Measurements from ENCODE around the gene NDUFS3. TPM values are rescaled to one million over a fixed set of nuclear protein-coding genes. Genes with fewer than 3 reads are reported as not detected.

Gene NDUFS3
- total RNA-seq, 3 donors from 2014 or later (not counting 1 experiment from before 2014, with no cell fraction given) = 114 to 138 (median 115) TPM

GRCh38 chr11:47599902-47600301 lies 21.0 kb downstream of the NDUFS3 start:
- no peak for DNase-seq
- H3K27ac ChIP-seq (ENCODE audit: low read length) = no peak overlapping the region
- Mint-ChIP-seq H3K4me1 (no peaks in the 10 kb centered on the region), H3K9me3 (no peaks in the 10 kb centered on the region), H3K27ac (no peak overlapping the region), H3K4me3 (no peak overlapping the region), H3K27me3 (ENCODE audit: low read depth in 2 of 2) (peaks cover 8 to 11% of the 10 kb centered on the region in 2 donors), H3K36me3 (no peaks in the 10 kb centered on the region)
- no peak for TF ChIP-seq CTCF (IDR thresholded peaks at IDR 0.05)
- no peaks in the 10 kb centered on the region for H3K9me3 ChIP-seq (ENCODE audit: control insufficient read depth, insufficient read depth, low read length)
- WGBS (ENCODE audit: insufficient coverage) = 89% methylated on average over 4 of the region's 4 CpGs
- no peaks in the 10 kb centered on the region for H3K4me1 ChIP-seq (ENCODE audit: control insufficient read depth, insufficient read depth, low read length)
- ATAC-seq = no peak
- no peaks in the 10 kb centered on the region for H3K27me3 ChIP-seq (ENCODE audit: control insufficient read depth, insufficient read depth, low read length)
- intact Hi-C loops (cut with micrococcal nuclease) = no loop called here
- H3K36me3 ChIP-seq (ENCODE audit: control insufficient read depth, insufficient read depth, low read length) = no peaks in the 10 kb centered on the region
- no peak overlapping the region for H3K4me3 ChIP-seq (ENCODE audit: low read length)

GRCh38 chr11:47603295-47603694 lies 24.4 kb downstream of the NDUFS3 start:
- Histone ChIP-seq H3K4me1 (ENCODE audit: control insufficient read depth, insufficient read depth, low read length) (no peaks in the 10 kb centered on the region), H3K4me3 (ENCODE audit: low read length) (no peak overlapping the region), H3K9me3 (ENCODE audit: control insufficient read depth, insufficient read depth, low read length) (no peaks in the 10 kb centered on the region), H3K27me3 (ENCODE audit: control insufficient read depth, insufficient read depth, low read length) (no peaks in the 10 kb centered on the region), H3K27ac (ENCODE audit: low read length) (no peak overlapping the region), H3K36me3 (ENCODE audit: control insufficient read depth, insufficient read depth, low read length) (no peaks in the 10 kb centered on the region)
- Mint-ChIP-seq H3K36me3 (peaks cover 5% of the 10 kb centered on the region), H3K4me3 (no peak overlapping the region), H3K27me3 (ENCODE audit: low read depth in 2 of 2) (peaks cover 0 to 14% of the 10 kb centered on the region in 2 donors), H3K27ac (no peak overlapping the region), H3K9me3 (no peaks in the 10 kb centered on the region), H3K4me1 (no peaks in the 10 kb centered on the region)
- whole genome bisulfite sequencing (ENCODE audit: insufficient coverage) = 97% methylated on average over 4 of the region's 4 CpGs
- intact Hi-C loops (cut with micrococcal nuclease) = no loop called here
- TF ChIP-seq CTCF (IDR thresholded peaks at IDR 0.05) = no peak
- DNase-seq (no peak), ATAC-seq (no peak)

GRCh38 chr11:47605921-47606320 lies 27.0 kb downstream of the NDUFS3 start:
- peaks cover 0 to 15% of the 10 kb centered on the region in 2 donors for H3K27me3 Mint-ChIP-seq (ENCODE audit: low read depth in 2 of 2)
- Histone ChIP-seq H3K9me3 (ENCODE audit: control insufficient read depth, insufficient read depth, low read length) (no peaks in the 10 kb centered on the region), H3K4me3 (ENCODE audit: low read length) (no peak overlapping the region), H3K27me3 (ENCODE audit: control insufficient read depth, insufficient read depth, low read length) (no peaks in the 10 kb centered on the region), H3K36me3 (ENCODE audit: control insufficient read depth, insufficient read depth, low read length) (no peaks in the 10 kb centered on the region), H3K27ac (ENCODE audit: low read length) (no peak overlapping the region), H3K4me1 (ENCODE audit: control insufficient read depth, insufficient read depth, low read length) (no peaks in the 10 kb centered on the region)
- H3K27ac Mint-ChIP-seq = no peak overlapping the region
- WGBS (ENCODE audit: insufficient coverage) = 96% methylated on average over 3 of the region's 3 CpGs
- DNase-seq = no peak
- peaks cover 5% of the 10 kb centered on the region for H3K36me3 Mint-ChIP-seq
- no peaks in the 10 kb centered on the region for H3K9me3 Mint-ChIP-seq
- H3K4me3 Mint-ChIP-seq = no peak overlapping the region
- intact Hi-C loops (cut with micrococcal nuclease) = no loop called here
- ATAC-seq = no peak
- no peak for TF ChIP-seq CTCF (IDR thresholded peaks at IDR 0.05)
- H3K4me1 Mint-ChIP-seq = peaks cover 0 to 5% of the 10 kb centered on the region in 2 donors

GRCh38 chr11:47606731-47607130 lies 27.9 kb downstream of the NDUFS3 start:
- Mint-ChIP-seq H3K36me3 (peaks cover 5% of the 10 kb centered on the region), H3K4me1 (peaks cover 0 to 5% of the 10 kb centered on the region in 2 donors), H3K27ac (no peak overlapping the region), H3K27me3 (ENCODE audit: low read depth in 2 of 2) (peaks cover 0 to 15% of the 10 kb centered on the region in 2 donors), H3K4me3 (no peak overlapping the region), H3K9me3 (no peaks in the 10 kb centered on the region)
- Histone ChIP-seq H3K4me3 (ENCODE audit: low read length) (no peak overlapping the region), H3K9me3 (ENCODE audit: control insufficient read depth, insufficient read depth, low read length) (no peaks in the 10 kb centered on the region), H3K27me3 (ENCODE audit: control insufficient read depth, insufficient read depth, low read length) (no peaks in the 10 kb centered on the region), H3K27ac (ENCODE audit: low read length) (no peak overlapping the region), H3K36me3 (ENCODE audit: control insufficient read depth, insufficient read depth, low read length) (no peaks in the 10 kb centered on the region), H3K4me1 (ENCODE audit: control insufficient read depth, insufficient read depth, low read length) (peaks cover 4% of the 10 kb centered on the region)
- no peak for DNase-seq
- intact Hi-C loops (cut with micrococcal nuclease) = no loop called here
- no peak for ATAC-seq
- no peak for TF ChIP-seq CTCF (IDR thresholded peaks at IDR 0.05)
- WGBS (ENCODE audit: insufficient coverage) = 52% methylated on average over 5 of the region's 5 CpGs

All from natural killer cell (primary cell).